Measurements from ENCODE around the gene TREML2.

The TREML2 gene

DNA sequence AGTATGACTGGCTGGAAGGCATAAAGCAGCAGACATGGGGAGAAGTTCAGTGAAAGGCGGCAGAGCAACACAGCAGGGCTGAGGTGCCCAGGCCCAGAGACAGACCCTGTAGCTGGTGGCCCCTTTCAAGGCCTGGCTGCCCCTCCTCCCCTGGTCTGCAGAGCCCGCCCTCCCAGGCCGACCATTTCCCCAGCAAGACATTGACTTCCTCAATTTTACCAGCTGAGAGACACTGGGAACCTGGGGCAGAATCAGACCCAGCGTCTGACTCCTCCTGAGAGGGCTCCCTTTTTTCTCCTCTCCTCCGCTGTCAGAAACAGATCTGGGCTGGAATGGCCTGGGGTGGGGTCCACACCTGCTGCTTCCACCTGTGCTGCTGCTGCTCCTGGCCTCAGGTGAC is 27.1 kb upstream of the TREML2 start, which contains the start of gene TREML4:
Gene TREML4 (plus strand): TSS at position 254 of the 400 bp plus-strand sequence. CDS start 79 bp downstream, at position 333.
- no peak within 1 kb of the TSS for H3K27ac ChIP-seq

DNA sequence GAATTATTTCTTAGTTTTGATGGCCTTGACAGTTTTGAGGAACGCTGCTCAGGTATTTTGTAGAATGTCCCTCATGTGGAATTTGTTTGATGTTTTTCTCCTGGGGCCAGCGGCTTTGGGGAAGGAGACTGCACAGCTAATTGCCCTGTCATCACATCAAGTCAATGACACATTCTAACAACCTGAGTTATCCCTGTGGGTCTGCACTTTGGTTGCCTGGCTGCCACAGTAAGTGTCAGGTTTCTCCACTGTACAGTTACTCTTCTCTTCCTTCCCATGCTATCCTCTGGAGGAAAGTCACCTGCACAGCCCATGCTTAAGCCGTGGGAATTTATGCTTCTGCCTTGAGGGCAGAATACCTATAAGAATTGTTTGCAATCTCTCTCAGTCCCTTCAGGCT is 25.8 kb upstream of the TREML2 start:
- Histone ChIP-seq H3K27ac (no peak overlapping the region), H3K36me3 (replicated peaks) (no peaks in the 10 kb centered on the region), H3K4me3 (ENCODE audit: low read depth, low read length) (no peak overlapping the region), H3K27me3 (replicated peaks) (no peaks in the 10 kb centered on the region)
- TF ChIP-seq, protein P1, sequence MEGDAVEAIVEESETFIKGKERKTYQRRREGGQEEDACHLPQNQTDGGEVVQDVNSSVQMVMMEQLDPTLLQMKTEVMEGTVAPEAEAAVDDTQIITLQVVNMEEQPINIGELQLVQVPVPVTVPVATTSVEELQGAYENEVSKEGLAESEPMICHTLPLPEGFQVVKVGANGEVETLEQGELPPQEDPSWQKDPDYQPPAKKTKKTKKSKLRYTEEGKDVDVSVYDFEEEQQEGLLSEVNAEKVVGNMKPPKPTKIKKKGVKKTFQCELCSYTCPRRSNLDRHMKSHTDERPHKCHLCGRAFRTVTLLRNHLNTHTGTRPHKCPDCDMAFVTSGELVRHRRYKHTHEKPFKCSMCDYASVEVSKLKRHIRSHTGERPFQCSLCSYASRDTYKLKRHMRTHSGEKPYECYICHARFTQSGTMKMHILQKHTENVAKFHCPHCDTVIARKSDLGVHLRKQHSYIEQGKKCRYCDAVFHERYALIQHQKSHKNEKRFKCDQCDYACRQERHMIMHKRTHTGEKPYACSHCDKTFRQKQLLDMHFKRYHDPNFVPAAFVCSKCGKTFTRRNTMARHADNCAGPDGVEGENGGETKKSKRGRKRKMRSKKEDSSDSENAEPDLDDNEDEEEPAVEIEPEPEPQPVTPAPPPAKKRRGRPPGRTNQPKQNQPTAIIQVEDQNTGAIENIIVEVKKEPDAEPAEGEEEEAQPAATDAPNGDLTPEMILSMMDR (IDR thresholded peaks at IDR 0.05; ENCODE audit: low read depth, low read length, missing control alignments), result no peak
- in situ Hi-C loops (cut with HindIII; ENCODE audit: low pct_ligation_motif_present, low sequenced_read_pairs), result no loop called here
- DNase-seq, result no peak

More for the DNA sequence above, 27.1 kb upstream of the TREML2 start, which contains the start of gene TREML4:
- no peaks in the 10 kb centered on the region for H3K27me3 ChIP-seq (replicated peaks)
- in situ Hi-C loops (cut with HindIII; ENCODE audit: low pct_ligation_motif_present, low sequenced_read_pairs), result no loop called here
- H3K36me3 ChIP-seq (replicated peaks), result no peaks in the 10 kb centered on the region
- H3K4me3 ChIP-seq (ENCODE audit: low read depth, low read length), result no peak within 1 kb of the TSS
- TF ChIP-seq, protein P1 (IDR thresholded peaks at IDR 0.05; ENCODE audit: low read depth, low read length, missing control alignments), result no peak
- no peak for DNase-seq

DNA sequence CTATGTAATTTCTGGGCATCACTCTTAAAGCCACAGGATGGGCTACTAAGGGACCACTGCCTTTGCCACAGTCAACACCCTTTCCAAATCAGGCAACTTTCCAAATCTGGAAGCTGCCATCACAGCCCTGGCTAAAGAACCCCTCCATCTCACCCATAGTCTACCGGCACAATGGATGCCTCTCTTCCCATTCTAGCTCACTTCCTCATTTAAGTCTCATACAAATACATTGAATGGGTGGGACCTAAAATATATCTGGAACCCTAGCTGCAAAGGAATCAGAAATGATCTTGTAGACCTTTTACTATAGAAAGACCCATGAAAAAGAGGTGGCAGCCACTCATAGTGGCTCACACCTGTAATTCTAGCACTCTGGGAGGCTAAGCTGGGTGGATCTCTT is 23.9 kb upstream of the TREML2 start:
- Histone ChIP-seq H3K4me3 (ENCODE audit: low read depth, low read length) (no peak overlapping the region), H3K27ac (no peak overlapping the region), H3K36me3 (replicated peaks) (no peaks in the 10 kb centered on the region), H3K27me3 (replicated peaks) (no peaks in the 10 kb centered on the region)
- in situ Hi-C loops (cut with HindIII; ENCODE audit: low pct_ligation_motif_present, low sequenced_read_pairs), result no loop called here
- no peak for DNase-seq
- TF ChIP-seq, protein P1 (IDR thresholded peaks at IDR 0.05; ENCODE audit: low read depth, low read length, missing control alignments), result no peak

DNA sequence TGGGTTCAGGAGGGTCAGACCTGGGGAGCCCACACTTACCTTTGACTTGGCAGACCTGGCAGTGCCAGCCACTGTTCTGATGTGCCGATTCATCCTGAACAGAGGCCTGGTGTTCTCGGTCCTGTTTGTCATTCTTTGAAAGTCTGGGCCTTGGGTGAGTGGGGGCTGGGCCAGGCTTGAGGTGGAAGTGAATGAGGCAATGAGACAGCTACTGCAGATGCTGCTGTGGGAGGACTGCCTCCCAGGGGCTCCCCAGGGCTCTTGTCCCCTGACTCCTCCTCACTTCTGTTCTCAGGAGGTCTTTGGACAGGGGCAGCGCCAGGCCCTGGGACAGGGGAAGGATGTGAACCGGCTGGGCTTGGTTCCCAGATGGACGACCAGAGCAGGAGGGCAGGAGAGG is 21.6 kb upstream of the TREML2 start:
- DNase-seq, result no peak
- TF ChIP-seq, protein P1 (IDR thresholded peaks at IDR 0.05; ENCODE audit: low read depth, low read length, missing control alignments), result no peak
- Histone ChIP-seq H3K36me3 (replicated peaks) (no peaks in the 10 kb centered on the region), H3K27me3 (replicated peaks) (no peaks in the 10 kb centered on the region), H3K27ac (no peak overlapping the region), H3K4me3 (ENCODE audit: low read depth, low read length) (no peak overlapping the region)
- in situ Hi-C loops (cut with HindIII; ENCODE audit: low pct_ligation_motif_present, low sequenced_read_pairs), result no loop called here

DNA sequence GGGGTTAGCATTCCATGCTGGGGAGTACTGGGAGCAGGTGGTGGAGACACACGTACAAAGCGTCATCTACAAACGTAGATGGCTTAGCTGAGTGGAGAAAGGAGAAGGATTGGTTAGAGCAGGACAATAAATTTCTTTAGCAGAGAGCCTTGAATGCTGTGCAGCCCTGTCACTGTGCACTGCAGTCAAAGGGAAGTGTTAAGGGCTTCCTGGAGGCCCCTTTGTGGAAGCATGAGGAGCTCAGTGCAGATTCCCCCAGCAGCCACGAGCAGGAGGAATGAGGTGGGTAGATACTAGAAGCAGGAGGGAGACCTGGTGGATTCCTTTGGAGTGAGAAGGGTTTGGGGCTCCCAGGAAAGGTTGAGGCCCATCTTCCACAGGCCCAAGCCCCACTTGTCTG is 21.1 kb upstream of the TREML2 start:
- in situ Hi-C loops (cut with HindIII; ENCODE audit: low pct_ligation_motif_present, low sequenced_read_pairs), result no loop called here
- TF ChIP-seq, protein P1 (IDR thresholded peaks at IDR 0.05; ENCODE audit: low read depth, low read length, missing control alignments), result no peak
- H3K27me3 ChIP-seq (replicated peaks), result no peaks in the 10 kb centered on the region
- no peaks in the 10 kb centered on the region for H3K36me3 ChIP-seq (replicated peaks)
- H3K27ac ChIP-seq, result no peak overlapping the region
- no peak for DNase-seq
- no peak overlapping the region for H3K4me3 ChIP-seq (ENCODE audit: low read depth, low read length)

DNA sequence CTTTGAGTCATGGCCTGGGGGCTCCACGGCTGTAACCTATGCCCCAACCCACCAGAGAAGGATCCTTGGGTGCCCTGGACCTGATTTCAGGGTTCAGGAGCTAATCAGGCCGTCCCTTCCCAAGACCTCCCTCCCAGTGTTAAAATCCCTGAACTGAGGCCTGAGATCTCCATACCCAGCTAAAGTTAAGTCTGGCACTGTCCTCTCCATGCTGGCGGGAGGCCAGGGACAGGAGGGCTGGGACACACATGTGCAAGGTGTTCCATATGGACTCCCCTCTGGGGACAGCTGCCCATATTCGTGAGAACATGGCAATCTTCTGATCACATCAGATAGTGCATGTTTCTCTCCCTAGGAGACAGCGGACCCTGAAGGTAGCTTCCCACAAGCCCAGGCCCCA is 15.7 kb upstream of the TREML2 start:
- no peaks in the 10 kb centered on the region for H3K27me3 ChIP-seq (replicated peaks)
- no peak overlapping the region for H3K27ac ChIP-seq
- H3K4me3 ChIP-seq (ENCODE audit: low read depth, low read length), result no peak overlapping the region
- no peak for DNase-seq
- no peaks in the 10 kb centered on the region for H3K36me3 ChIP-seq (replicated peaks)
- in situ Hi-C loops (cut with HindIII; ENCODE audit: low pct_ligation_motif_present, low sequenced_read_pairs), result no loop called here
- TF ChIP-seq, protein P1 (IDR thresholded peaks at IDR 0.05; ENCODE audit: low read depth, low read length, missing control alignments), result no peak

Measured in brain microvascular endothelial cell (primary cell).